Mesenchymal stem cell (in vitro differentiated cells and primary cell): ENCODE results near the gene RGS9BP.
"Not testable (repeated sequence)": the region's sequence is repeated elsewhere in the genome, so short reads cannot be mapped to it uniquely, and the experiment has no call there.

Source experiments
- DNase-seq: peaks from one replicate; pipeline ENCODE4 v3.0.0-alpha.2; 2013
- H2AFZ ChIP-seq: one replicate; pipeline ENCODE4 v1.6.1; 2013; ENCODE audit warnings: low read depth, mild to moderate bottlenecking, control low read depth, inconsistent platforms, low read length, moderate library complexity
- H2AK5ac ChIP-seq: 2 replicates; pipeline ENCODE4 v1.6.1; 2013; ENCODE audit warnings: low read length, moderate library complexity, mild to moderate bottlenecking, inconsistent platforms; ENCODE audit not compliant: severe bottlenecking
- H2BK120ac ChIP-seq: one replicate; pipeline ENCODE4 v1.6.1; 2013; ENCODE audit warnings: low read depth, mild to moderate bottlenecking, inconsistent platforms, low read length, moderate library complexity
- H2BK12ac ChIP-seq, 2 experiments: one replicate each; pipeline ENCODE4 v1.6.1; 2013; ENCODE audit warnings: inconsistent platforms in 2 of 2, low read length in 2 of 2, mild to moderate bottlenecking in 2 of 2, moderate library complexity in 2 of 2, control low read depth in 1 of 2
- H2BK15ac ChIP-seq: one replicate; pipeline ENCODE4 v1.6.1; 2013; ENCODE audit warnings: mild to moderate bottlenecking, low read depth, inconsistent platforms; ENCODE audit not compliant: poor library complexity, severe bottlenecking
- H2BK5ac ChIP-seq: 2 replicates; pipeline ENCODE4 v1.6.1; 2013; ENCODE audit warnings: low read depth, mild to moderate bottlenecking, low read length, control low read depth, inconsistent platforms; ENCODE audit not compliant: poor library complexity, severe bottlenecking
- H3K14ac ChIP-seq, 2 experiments: one replicate each; pipeline ENCODE4 v1.6.1; 2013; ENCODE audit warnings: inconsistent platforms in 2 of 2, low read length in 2 of 2, control low read depth in 1 of 2, mild to moderate bottlenecking in 1 of 2, moderate library complexity in 1 of 2
- H3K18ac ChIP-seq, 2 experiments: one replicate each; pipeline ENCODE4 v1.6.1; 2013; ENCODE audit warnings: inconsistent platforms in 2 of 2, low read length in 2 of 2, control low read depth in 1 of 2, low read depth in 1 of 2, mild to moderate bottlenecking in 1 of 2
- H3K23ac ChIP-seq, 2 experiments: one replicate each; pipeline ENCODE4 v1.6.1; 2013; ENCODE audit warnings: inconsistent platforms in 2 of 2, low read length in 2 of 2, mild to moderate bottlenecking in 2 of 2, moderate library complexity in 2 of 2, control low read depth in 1 of 2
- H3K27ac ChIP-seq: 2 replicates; pipeline ENCODE4 v1.5.1; 2013; ENCODE audit warnings: mild to moderate bottlenecking, moderate library complexity, low read length, control low read depth, inconsistent platforms; ENCODE audit not compliant: poor library complexity, severe bottlenecking
- H3K27me3 ChIP-seq, 2 experiments: 2 replicates each; pipeline versions ENCODE4 v1.6.1 to v1.7.0; 2013; ENCODE audit warnings: low read length in 2 of 2, mild to moderate bottlenecking in 2 of 2, moderate library complexity in 2 of 2, control low read depth in 1 of 2, inconsistent platforms in 1 of 2; ENCODE audit not compliant: control insufficient read depth in 1 of 2, insufficient read depth in 1 of 2
- H3K36me3 ChIP-seq, 2 experiments: 2 replicates each; pipeline versions ENCODE4 v1.6.1 to v1.7.0; 2013; ENCODE audit warnings: low read length in 2 of 2, control low read depth in 1 of 2, inconsistent platforms in 1 of 2, low read depth in 1 of 2, mild to moderate bottlenecking in 1 of 2; ENCODE audit not compliant: insufficient read depth in 2 of 2, control insufficient read depth in 1 of 2
- H3K4ac ChIP-seq, 2 experiments: one replicate each; pipeline ENCODE4 v1.6.1; 2013; ENCODE audit warnings: inconsistent platforms in 2 of 2, low read length in 2 of 2, mild to moderate bottlenecking in 2 of 2, moderate library complexity in 2 of 2, control low read depth in 1 of 2, low read depth in 1 of 2
- H3K4me1 ChIP-seq: 2 replicates; pipeline ENCODE4 v1.6.1; 2013; ENCODE audit warnings: low read depth, low read length, control low read depth; ENCODE audit not compliant: control insufficient read depth, insufficient read depth
- H3K4me2 ChIP-seq: 2 replicates; pipeline ENCODE4 v1.6.1; 2013; ENCODE audit warnings: low read length, mild to moderate bottlenecking, inconsistent platforms; ENCODE audit not compliant: poor library complexity, severe bottlenecking
- H3K4me3 ChIP-seq, 2 experiments: 2 replicates each; pipeline versions ENCODE4 v1.5.1 to v1.7.0; 2013; ENCODE audit warnings: low read length in 2 of 2, mild to moderate bottlenecking in 2 of 2, control low read depth in 1 of 2, low read depth in 1 of 2; ENCODE audit not compliant: insufficient read depth in 1 of 2
- H3K79me1 ChIP-seq: replicated peaks from 2 replicates; pipeline ENCODE4 v1.6.1; 2013; ENCODE audit warnings: mild to moderate bottlenecking, control low read depth, low read length, inconsistent platforms; ENCODE audit not compliant: poor library complexity, severe bottlenecking
- H3K9ac ChIP-seq: 2 replicates; pipeline ENCODE4 v1.7.0; 2013; ENCODE audit warnings: mild to moderate bottlenecking, low read length, moderate library complexity
- H3K9me3 ChIP-seq: 2 replicates; pipeline ENCODE4 v1.7.0; 2013; ENCODE audit warnings: mild to moderate bottlenecking, low read length; ENCODE audit not compliant: control insufficient read depth
- H4K8ac ChIP-seq: one replicate; pipeline ENCODE4 v1.6.1; 2013; ENCODE audit warnings: inconsistent platforms, mild to moderate bottlenecking, low read length, moderate library complexity
- H4K91ac ChIP-seq: one replicate; pipeline ENCODE4 v1.6.1; 2013; ENCODE audit warnings: mild to moderate bottlenecking, low read length, inconsistent platforms
- WGBS: methylation state at CpG from one replicate; pipeline ENCODE4 v1.1.7; 2013; ENCODE audit warnings: mixed read lengths; 5-methylcytosine and 5-hydroxymethylcytosine counted together

Gene RGS9BP

DNA sequence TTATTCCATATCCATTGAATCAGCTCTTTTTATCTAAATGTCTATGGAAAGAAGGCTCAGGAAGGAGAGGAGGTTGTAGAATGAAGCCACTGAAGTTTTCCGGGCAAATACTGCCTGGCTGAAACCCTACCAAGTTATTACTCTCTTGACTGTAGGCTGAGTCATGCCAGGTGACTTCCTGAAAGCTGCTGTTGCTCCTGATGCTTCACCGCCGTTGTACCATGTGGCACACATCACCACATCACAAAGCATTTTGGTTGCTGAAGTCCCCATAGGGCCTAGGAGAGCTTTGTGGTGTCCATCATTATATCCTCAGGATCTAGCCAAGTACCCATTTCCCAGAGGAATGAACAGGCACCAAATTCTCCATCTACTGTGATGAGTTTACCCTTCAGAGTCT, 32.8 kb downstream of the RGS9BP start:
- H3K9ac ChIP-seq = no peak overlapping the region
- peaks cover 10% of the 10 kb centered on the region for H3K9me3 ChIP-seq
- H2AK5ac ChIP-seq = no peak overlapping the region
- no peaks in the 10 kb centered on the region for H3K27me3 ChIP-seq
- H4K91ac ChIP-seq = no peak overlapping the region
- peaks cover 7 to 40% of the 10 kb centered on the region in 2 experiments for H3K36me3 ChIP-seq
- no peak for DNase-seq
- 96% methylated on average over 3 of the region's 3 CpGs for WGBS
- no peak overlapping the region for H2BK15ac ChIP-seq
- no peak overlapping the region for H3K4me2 ChIP-seq
- H2BK5ac ChIP-seq = no peak overlapping the region
- no peak overlapping the region for H4K8ac ChIP-seq
- H3K79me1 ChIP-seq = peaks cover 21% of the 10 kb centered on the region
- H3K4me1 ChIP-seq = no peaks in the 10 kb centered on the region
- H3K27ac ChIP-seq = no peak overlapping the region
- no peak overlapping the region for H3K14ac ChIP-seq
- no peak overlapping the region for H3K4me3 ChIP-seq
- H2BK12ac ChIP-seq = no peak overlapping the region
- H2AFZ ChIP-seq = no peak overlapping the region
- H3K23ac ChIP-seq = no peak overlapping the region
- no peak overlapping the region for H2BK120ac ChIP-seq
- no peak overlapping the region for H3K4ac ChIP-seq
- H3K18ac ChIP-seq = no peak overlapping the region

DNA sequence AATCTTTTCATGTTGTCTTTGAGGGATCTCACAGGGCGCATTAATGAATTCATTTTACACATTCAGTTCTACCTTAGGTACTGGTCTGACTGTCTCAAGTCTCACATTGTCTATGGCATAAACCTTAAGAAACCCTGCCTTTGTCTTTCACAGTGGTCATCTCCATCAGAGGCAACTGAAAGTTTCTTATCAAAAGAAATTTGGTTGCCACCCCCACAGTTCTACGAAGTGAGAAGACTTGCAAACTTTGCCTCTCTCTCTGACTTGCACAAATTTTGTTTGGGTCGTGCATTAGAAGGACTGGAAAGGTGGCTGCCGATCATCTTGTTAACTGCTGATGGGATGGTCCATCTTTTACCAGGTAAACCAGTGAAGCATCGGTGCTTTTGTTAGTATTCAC, 33.4 kb downstream of the RGS9BP start:
- H3K18ac ChIP-seq = no peak overlapping the region
- no peaks in the 10 kb centered on the region for H3K27me3 ChIP-seq
- H3K4ac ChIP-seq = no peak overlapping the region
- H2BK5ac ChIP-seq = no peak overlapping the region
- no peak overlapping the region for H3K4me2 ChIP-seq
- no peaks in the 10 kb centered on the region for H3K4me1 ChIP-seq
- no peak overlapping the region for H2AK5ac ChIP-seq
- H3K27ac ChIP-seq = no peak overlapping the region
- no peak overlapping the region for H3K4me3 ChIP-seq
- H3K23ac ChIP-seq = no peak overlapping the region
- no peak overlapping the region for H4K8ac ChIP-seq
- DNase-seq = no peak
- H3K14ac ChIP-seq = no peak overlapping the region
- H3K79me1 ChIP-seq = peaks cover 20% of the 10 kb centered on the region
- peaks cover 6% of the 10 kb centered on the region for H3K9me3 ChIP-seq
- H2BK15ac ChIP-seq = no peak overlapping the region
- no peak overlapping the region for H2BK12ac ChIP-seq
- no peak overlapping the region for H4K91ac ChIP-seq
- H2AFZ ChIP-seq = no peak overlapping the region
- 91% methylated on average over 5 of the region's 5 CpGs for WGBS
- peaks cover 7 to 45% of the 10 kb centered on the region in 2 experiments for H3K36me3 ChIP-seq
- H2BK120ac ChIP-seq = no peak overlapping the region
- H3K9ac ChIP-seq = no peak overlapping the region

DNA sequence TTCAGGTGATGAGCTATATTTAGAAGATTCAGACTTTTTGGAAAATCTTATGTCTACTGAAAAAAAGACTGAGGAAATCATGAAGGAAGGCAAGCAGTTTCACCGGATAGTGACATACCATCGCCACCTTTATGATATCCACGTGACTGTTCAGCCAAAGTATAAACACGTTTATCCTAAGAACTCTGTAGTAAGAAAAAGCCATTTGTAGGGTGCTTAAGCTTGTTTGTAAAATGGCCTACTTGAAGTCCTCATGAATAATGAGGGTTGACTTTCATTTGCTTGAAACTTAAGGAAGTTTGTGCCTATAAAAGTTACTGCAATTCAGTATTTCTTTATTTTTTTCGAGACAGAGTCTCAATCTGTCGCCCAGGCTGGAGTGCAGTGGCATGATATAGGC, 36.1 kb downstream of the RGS9BP start:
- Histone ChIP-seq H4K91ac (no peak overlapping the region), H3K14ac (no peak overlapping the region), H2BK12ac (no peak overlapping the region), H3K9me3 (no peaks in the 10 kb centered on the region), H3K27ac (no peak overlapping the region), H2BK5ac (no peak overlapping the region), H3K23ac (no peak overlapping the region), H3K4me3 (no peak overlapping the region), H3K4ac (no peak overlapping the region), H3K4me2 (no peak overlapping the region), H3K36me3 (peaks cover 5 to 43% of the 10 kb centered on the region in 2 experiments), H3K18ac (no peak overlapping the region), H3K27me3 (no peaks in the 10 kb centered on the region), H2AK5ac (no peak overlapping the region), H4K8ac (no peak overlapping the region), H3K9ac (no peak overlapping the region), H3K4me1 (no peaks in the 10 kb centered on the region), H3K79me1 (peaks cover 12% of the 10 kb centered on the region), H2BK120ac (no peak overlapping the region), H2BK15ac (no peak overlapping the region), H2AFZ (no peak overlapping the region)
- DNase-seq = no peak
- WGBS = 94% methylated on average over 6 of the region's 6 CpGs

DNA sequence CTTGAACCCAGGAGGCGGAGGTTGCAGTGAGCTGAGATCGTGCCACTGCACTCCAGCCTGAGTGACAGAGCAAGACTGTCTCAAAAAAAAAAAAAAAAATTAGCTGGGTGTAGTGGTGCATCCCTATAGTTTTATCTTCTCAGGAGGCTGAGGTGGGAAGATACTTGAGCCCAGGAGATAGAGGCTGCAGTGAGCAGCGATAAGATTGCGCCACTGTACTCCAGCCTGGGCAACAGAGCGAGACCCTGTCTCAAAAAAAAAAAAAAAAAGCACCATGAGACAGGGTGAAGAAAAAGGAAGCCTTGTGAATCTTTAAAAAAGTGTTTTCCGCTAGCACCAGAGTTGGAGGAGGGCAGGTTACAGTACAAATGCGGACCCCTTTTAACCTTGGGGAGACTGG, 40.6 kb downstream of the RGS9BP start:
- 93% methylated on average over 7 of the region's 7 CpGs for WGBS
- H3K79me1 ChIP-seq, H3K4me3 ChIP-seq, H2BK5ac ChIP-seq, H3K18ac ChIP-seq, H2BK15ac ChIP-seq, H3K4me1 ChIP-seq, H3K9ac ChIP-seq, H3K27me3 ChIP-seq, H3K4me2 ChIP-seq, H3K4ac ChIP-seq, H2BK12ac ChIP-seq, H2AK5ac ChIP-seq, H3K27ac ChIP-seq, DNase-seq, H4K8ac ChIP-seq, H2BK120ac ChIP-seq, H3K23ac ChIP-seq, H4K91ac ChIP-seq, H3K14ac ChIP-seq, H3K9me3 ChIP-seq, H2AFZ ChIP-seq: not testable (repeated sequence)
- peaks cover 11 to 36% of the 10 kb centered on the region in 2 experiments for H3K36me3 ChIP-seq
